Dermis microvascular lymphatic vessel endothelial cell (primary cell): ENCODE measurements around the gene PIP5K1C. TPM values are rescaled to one million over a fixed set of nuclear protein-coding genes. Genes with fewer than 3 reads are reported as not detected.

Experiments used
- DNase-seq, 2 donors: peaks; one replicate each; pipeline versions ENCODE4 v3.0.0 to v3.0.0-alpha.2; 2010; ENCODE audit warnings: low read depth in 2 of 2
- total RNA-seq: library from RNA; depleted of rRNA; stranded (reverse); fragments of >200 nt; gene quantifications from 2 replicates; pipeline ENCODE4 v1.2.1, GENCODE V29; 2014

The PIP5K1C gene
- total RNA-seq, 1 donor from 2014 or later = 19.4 TPM

DNA sequence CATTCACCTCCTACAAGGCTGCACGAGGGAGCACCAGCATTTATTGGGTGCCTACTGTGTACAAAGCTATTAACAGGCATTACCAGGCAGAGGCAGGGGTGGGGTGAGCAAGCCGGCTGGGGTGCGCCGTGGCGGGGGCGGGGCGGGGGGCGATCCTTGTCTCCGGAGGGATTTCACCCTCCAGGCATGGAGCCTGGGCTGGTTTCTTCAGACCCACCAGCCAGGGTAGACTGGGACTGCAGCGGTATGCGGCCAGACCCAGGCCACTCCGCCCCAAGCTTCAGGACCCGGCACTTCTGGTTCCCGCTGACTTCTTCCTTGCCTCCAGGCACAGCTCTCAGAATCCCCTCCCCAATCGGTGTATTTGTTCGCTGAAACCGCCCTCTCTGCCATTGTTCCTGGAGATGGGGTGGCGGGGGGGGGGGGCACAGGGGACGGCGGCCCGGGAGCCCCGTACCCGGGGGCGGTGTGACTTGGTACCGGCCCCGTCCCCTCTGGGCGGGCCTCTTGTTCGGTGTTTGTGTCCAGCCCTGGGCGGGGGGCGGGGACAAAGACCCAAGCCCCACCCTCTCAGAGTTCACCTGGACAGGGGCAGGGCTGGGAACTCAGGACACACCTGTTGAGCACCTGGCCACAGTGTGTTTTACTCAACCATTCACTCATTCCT is 22.3 kb upstream of the PIP5K1C start:
- no peak for DNase-seq

DNA sequence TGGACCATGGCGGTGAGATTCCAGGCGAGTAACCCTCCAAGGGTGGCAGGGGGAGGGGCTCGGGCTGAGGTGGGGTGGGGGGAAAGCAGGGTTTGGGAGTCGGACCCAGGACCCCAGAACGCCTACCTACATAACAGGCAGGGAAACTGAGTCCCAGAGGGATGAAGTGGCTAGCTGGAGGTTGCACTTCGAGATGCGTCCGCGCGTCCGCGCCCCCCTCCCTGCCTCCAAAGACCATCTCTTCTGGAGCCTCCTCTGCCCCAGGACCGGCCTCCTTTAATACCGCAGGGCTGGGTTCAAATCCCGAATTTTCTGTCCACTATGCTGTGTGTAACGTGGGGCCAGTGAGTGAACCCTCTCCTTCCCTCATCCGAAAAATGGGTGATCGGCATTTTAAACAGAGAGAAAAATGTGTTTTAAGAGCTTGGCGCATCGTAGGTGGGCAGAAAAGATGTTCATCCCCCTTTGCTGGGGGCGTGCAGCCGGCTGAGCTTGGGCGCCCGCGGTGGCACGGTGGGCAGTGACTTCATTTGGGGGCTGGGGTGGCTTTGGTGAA is 21.7 kb upstream of the PIP5K1C start:
- no peak for DNase-seq

DNA sequence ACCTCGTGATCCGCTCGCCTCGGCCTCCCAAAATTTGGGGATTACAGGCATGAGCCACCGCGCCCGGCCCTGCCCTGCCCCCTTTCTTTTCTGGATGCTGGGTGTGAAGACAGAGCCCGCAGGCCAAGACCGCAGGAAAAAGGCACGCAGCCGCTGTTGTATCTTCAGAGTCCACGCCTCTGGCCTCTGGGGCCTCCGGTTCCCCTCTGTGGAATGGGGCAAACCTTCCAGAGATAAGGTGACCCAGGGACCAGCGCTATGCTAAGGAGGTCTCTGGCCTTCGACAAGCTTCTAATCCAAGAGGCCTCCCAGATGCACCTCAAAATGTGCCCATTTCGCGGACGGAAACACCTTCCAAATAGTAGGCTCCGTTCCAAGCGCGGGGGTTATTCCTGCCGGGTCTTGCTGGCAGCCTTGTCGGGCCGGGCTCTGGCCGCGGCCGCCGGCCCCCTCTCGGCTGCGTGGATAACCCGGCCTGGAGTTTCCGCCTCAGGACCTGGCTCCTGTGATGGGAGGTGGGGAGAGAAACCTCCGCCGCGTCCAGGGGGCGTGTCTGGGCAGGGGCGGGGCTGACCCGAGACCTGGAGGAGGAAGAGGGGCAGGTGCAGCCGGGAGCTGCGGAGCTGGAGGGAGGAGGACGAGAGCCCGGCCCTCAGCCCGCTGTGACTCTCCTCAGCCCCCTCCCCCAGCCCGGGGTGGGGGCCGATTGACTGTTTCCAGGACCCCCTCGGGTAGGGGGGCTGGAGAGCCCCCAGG is 21.0 kb upstream of the PIP5K1C start:
- peak; percentile 64 to 78 for DNase-seq

DNA sequence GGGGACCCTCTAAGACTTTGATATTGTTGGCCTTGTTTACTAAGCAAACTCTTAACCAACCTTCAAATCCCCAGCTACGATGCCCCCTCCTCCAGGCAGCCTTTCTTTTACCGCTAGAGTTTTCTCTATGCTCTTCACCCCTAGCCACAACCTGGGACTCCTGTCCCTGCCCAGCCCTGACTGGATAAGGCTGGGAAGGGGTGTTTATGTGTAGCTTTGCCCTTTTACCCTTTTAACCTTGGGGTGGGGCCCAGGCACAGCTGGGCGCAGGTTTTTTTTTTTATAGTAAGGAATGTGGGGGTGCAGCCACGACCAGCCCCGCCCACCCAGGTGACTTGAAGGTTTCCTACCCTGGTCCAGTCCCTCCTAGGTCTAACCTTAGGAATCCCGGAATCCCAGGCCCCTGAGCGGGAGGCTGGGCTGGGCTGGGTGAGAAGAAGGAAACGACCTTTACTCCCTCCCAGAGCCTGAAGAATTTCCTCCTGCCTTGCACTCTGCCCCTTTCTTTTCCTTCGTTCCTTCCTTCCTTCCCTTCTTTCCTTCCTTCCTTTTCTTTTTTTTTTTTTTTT is 20.2 kb upstream of the PIP5K1C start:
- no peak for DNase-seq

DNA sequence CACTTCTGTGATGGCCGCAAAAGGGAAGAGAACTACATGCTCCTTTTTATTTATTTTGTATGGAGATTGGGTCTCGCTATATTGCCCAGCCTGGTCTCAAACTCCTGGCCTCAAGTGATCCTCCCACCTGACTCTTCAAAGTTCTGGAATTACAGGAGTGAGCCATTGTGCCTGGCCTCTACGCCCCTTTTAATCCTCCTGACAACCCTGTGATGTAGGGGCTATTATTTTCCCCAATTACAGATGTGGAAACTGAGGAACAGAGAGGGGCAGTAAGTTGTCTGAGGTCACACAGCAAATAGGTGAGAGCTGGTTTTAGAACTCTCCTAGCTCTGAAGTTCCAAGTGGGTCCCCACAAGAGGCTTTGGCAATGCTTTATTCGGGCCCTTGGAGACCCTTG is 19.6 kb upstream of the PIP5K1C start:
- DNase-seq = no peak

DNA sequence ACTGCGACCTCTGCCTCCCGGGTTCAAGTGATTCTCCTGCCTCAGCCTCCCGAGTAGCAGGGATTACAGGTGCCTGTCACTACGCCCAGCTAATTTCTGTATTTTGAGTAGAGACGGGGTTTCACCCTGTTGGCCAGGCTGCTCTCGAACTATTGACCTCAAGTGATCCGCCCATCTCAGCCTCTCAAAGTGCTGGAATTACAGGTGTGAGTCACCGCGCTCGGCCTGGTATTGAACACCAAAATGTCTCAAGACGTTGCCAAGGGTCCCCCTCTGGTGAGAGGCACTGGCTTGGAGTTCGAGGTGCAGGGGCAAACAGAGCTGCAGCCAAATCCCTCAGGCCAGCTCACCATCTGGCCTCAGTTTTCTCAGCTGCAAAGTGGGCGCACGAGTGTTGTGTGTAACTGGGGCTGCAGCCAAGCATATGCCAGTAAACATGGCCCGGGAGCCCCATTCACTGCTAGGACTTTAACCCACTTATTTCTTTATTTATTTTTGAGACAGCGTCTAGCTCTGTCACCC is 15.9 kb upstream of the PIP5K1C start:
- DNase-seq = no peak

DNA sequence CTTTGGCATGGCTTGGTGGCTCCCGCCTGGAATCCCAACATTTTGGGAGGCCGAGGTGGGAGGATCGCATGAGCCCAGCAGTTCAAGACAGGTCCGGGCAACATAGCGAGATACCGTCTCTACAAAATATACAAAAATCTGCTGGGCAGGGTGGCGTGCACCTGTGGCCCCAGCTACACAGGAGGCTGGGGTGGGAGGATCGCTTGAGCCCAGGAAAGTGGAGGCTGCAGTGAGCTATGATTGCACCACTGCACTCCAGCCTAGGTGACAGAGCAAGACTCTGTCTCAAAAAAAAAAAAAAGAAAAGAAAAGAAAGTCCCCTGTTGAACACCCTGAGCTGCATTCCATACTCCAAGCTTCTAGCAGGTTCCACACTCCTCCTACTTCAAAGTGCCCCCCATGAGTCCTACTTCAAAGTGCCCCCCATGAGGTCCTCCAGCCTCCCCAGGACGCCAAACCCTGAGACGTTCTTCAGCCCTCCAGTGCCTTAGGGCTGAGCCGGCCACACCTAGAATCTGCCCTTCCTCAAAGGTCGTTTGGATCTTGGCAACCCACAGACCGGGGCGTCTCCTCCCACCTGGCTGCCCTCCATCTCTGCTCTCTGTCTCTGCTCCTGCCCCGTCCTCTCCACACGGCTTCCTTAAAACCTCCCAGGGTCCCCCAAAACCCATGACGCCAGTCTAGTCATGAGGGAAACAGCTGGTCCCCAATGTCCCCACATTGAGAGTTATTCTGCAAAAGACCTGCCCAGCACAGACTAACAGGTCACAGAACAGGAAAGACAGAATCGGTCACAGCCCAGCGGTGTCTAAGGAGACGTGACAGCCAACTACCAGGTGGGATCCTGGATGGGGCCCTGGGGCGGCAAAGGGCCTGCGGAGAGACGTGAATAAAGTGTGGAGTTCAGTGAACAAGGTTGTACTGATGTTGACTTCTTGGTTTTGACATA is 12.7 kb upstream of the PIP5K1C start:
- no peak for DNase-seq

DNA sequence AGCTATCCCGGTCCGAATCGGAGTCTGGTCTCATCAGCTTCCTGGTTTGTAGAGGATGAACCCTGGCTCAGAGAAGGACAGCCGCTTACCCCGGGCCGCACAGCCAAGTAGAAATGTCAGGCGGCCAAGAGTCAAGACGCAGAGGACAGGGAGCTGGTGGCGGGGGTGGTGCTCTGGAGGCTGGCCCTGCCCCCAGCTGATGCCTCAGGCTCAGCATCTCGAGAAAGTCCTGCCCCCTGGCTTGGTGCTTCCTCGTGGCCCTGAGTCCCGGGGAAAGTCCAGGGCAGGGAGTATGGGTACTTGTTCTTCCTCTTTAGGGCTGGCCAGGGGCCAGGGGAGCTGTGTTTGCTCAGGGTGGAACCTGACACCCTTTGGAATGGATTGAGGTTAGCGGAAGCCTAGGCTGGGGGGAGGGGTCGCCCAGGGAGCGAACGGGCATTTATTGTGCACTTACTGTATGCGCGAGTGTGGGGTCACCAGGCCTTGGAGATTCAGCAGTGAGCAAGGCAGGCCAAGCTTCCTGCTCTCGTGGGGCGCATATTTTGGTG is 10.1 kb upstream of the PIP5K1C start:
- no peak for DNase-seq

DNA sequence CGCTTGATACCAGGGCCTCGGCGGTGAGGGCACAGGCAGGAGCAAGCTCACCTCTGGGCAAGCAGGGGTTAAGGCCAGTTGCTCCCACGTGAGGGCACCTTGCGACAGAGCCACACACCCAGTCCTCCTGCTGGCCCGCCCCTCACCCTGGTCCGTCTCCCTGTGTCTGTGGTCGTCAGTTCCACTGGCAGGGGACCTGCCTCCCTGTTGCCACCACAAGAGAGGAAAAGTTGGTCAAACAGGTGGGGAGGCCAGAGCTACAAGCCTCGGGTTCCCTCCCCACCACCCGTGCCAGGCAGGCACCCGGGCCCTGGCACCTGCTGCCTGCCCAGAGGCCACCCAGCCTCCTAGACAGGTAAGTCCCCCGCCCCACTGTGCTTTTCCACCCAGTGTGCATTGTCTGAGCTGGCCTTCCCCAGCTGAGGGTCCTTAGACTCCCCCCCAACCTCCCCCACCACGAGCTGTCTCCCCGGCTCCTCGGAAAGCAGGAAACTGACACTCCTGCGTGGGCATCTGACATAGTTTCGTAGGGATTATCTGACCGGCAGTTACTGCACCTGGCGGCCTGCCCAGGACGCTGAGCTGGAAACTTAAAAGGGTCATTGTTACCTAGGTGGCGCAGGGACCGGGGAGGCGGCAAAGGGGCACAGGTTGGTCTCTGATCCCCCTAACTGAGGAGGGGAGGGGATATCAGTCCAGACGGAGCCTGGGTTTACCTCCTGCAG is 8.1 kb upstream of the PIP5K1C start, which contains the start of gene TJP3:
TJP3 (plus strand) TSS at position 178 of the 725 bp plus-strand sequence. CDS start 20,049 bp downstream, outside the sequence.
- DNase-seq = no peak

DNA sequence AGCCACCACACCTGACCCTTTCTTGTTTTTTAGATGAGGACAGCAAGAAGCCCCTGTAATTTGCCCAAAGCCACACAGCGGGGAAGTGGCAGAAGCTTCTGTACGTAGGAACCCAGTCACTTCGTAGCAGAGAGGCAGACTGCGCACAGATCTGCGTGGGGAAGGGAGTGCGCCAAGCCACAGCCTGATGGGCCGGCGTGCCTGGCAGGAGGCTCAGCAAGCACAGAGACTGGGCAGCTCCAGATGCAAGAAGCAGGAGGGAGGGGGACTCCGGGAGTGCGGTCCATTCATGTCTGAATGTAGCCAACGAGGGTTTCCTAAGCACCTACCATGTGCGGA is 7.6 kb upstream of the PIP5K1C start:
- no peak for DNase-seq

DNA sequence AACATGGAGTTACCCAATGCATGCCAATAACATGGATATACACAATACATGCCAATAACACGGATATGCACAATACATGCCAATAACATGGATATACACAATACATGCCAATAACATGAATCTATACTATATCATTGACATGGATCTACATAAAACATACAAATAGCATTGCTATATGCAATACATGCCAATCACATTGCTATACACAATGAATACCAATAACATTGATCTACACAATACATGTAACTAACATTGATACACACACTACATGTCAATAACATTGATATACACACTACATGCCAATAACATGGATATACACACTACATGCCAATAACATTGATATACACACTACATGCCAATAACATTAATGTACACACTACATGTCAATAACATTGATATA is 932 bp upstream of the PIP5K1C start:
- DNase-seq = no peak

DNA sequence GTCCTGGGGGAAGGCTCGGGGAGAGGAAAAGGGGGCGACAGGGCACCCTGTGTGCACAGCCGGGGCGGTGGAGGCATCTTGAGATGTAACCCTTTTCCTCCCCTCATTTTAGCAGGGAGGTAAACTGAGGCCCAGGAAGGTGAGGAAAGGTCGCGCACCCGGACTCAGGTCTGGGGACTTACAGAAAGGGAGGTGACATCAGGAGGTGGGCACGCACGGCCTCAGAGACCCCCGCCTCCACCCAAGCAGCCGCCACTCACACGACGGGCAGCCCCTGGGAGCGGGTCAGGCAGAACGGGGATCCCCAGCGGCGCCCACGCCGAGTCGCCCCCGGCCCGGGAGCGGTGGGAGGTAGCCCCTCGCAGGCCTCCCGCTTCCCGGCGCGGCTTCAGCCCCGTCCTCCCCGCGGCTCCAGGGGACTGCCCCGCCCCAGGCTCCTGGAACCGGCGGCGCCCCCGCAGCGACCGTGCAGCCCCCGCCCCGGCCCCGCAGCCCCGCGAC is 477 bp downstream of the PIP5K1C start:
- no peak for DNase-seq

DNA sequence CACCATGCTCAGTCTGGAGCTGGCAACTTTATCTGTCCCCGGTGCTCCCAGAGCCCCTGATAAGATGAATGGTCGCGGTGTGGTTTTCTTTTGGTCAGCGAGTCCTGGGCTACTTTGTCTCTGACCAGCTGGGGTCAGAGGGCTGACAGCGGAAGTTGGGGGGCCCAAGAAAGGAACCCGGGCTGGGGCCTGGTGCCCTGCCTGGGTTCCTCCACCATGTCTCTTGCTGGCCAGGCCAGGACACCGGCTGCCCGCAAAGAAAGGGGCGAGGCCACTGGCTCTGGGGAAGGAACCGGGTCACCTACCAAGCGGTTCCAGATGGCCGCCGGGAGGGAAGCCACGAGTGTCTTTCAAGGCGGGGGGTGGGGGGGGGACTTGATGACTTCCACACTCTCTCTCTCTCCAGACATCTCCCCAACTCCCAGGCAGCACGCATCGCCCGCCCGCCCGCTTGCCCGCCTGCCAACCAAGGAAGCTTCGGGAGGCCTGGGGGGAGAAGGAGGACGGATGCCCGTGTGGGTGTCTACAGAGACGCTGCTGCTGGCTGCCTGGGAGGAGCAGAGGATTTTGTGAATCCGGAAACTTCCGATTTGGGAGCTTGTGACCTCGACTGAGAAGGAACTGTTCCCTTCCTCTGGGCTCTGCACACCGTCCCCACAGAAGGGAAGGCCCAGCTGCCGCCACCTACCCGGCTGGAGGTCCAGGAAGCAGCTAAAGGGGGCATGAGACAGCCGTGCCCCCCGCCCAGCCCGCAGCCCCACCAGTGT is 1.1 kb downstream of the PIP5K1C start:
- DNase-seq = peak in 1 of 2 donors; percentile 35

DNA sequence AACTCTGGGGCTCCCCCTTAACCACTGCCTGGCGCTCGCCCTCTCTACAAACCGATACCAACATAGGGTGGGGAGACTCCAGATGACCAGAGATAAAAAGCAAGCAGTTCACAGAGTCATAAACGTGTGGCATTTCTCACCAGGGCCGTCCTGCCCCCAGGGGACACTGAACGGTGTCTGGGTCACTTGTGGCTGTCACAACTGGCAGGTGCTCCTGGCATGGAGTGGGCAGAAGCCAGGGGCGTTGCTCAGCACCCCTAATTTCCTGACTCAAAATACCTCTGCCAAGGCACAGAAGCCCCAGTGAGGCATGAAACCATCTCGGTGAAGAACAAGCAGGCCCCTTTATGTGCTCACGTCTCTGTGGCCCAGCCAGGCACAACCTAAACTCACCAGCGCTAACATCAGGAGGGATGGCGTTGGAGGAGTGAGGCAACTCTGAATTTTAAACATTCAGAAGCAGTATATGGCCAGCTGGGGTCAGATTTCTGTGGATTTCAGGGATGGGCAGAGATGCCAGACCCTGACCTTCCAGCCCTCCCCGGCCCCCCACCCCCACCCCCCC is 1.8 kb downstream of the PIP5K1C start:
- DNase-seq = no peak

DNA sequence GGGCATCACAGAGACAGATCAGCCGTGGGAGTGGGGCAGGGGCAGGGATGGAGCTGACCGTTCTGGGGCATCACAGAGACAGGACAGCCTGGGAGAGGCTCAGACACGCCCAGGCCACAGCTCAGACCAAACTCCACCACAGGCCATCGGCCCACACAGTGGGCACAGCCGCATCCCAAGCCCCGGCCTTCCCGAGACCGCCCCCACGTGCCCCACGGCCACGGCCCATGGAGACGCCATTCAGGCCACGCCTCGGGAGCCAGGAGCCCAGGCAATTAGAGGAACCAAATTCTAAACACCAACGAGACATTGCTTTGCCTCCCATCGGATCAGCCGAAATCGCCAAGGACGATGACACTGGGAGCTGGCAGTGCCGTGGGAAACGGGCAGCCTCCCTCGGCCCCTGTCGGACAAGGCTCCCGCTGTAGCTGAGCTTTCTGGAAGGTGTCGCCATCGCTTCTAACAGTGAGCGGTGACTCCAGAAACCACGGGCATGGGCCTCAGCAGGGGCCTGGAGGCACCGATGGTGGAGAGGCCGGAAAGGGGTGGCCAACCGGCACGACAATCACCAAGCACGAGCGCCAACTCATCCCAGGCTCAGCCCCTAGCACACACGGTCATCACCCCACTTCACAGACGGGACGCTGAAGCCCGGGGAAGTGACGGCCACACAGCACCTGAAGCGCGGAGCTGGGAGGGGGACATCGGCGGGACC is 2.4 kb downstream of the PIP5K1C start:
- DNase-seq = no peak

DNA sequence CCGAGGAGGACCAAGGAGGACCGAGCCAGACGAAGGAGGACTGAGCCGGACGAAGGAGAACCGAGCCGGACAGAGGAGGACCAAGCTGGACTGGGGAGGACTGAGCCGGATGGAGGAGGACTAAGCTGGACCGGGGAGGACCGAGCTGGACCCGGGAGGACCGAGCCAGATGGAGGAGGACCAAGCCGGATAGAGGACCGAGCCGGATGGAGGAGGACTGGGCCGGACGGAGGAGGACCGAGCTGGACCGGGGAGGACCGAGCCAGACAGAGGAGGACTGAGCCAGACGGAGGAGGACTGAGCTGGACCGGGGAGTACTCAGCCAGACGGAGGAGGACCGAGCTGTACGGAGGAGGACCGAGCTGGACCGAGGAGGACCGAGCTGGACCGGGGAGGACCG is 3.2 kb downstream of the PIP5K1C start:
- DNase-seq = no peak

DNA sequence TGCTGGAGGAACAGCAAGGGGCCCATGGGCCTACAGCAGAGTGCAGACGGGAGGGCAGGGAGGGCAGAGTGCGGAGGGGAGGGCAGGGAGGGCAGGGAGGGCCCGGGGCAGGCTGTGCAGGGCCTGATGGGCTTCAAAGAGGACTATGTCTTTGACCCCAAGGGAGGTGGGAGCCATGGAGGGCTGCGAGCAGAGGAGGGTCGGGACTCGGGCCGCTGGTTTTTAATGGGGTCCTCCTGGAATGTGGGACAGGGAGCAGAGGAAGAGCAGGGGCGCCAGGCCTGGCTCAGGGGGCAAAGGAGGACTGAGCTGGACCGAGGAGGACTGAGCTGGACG is 3.6 kb downstream of the PIP5K1C start:
- no peak for DNase-seq

DNA sequence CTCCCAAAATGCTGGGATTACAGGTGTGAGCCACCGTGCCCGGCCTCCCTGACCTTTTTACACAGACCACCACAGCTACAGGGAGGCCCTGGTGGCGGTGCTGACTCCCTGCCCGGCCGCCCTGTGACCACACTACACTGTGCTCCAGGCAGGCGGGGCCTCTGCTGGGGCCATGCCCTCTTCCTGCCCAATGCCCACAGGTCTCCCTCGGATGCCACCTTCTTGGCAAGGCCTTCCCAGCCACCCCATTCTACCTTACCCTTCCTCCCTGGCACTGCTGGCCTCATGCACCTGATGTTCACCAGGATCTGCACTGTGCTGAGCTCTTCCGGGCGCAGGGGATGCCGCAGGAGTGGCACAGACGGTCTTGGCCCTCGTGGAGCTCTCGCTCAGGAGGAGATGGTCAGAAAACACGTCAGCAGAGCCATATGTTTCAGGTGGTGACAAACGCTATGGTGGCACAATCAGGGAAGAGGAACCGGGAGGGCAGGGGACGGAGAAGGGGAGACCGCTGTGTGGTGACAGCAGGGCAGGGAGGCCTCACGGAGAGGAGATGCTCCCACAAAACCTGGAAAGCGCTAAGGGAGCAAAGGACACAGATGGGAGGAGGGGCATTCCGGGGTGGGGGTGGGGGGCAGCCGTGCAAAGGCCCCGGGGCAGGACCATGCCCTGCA is 4.1 kb downstream of the PIP5K1C start:
- DNase-seq = no peak
